Testis (tissue), 2 donors: Measurements from ENCODE around the gene MTPN.

Experiments used
- CTCF ChIP-seq, 3 experiments: fragments of 450-650 bp in 2 of 3; fragments of 200-600 bp in 1 of 3; sonication (generic) in 1 of 3; IDR thresholded peaks; one replicate each; pipeline ENCODE4 v1.5.1; 2016 to 2019; ENCODE audit warnings: antibody characterized with exemption in 3 of 3, mild to moderate bottlenecking in 2 of 3, moderate library complexity in 1 of 3
- POLR2A ChIP-seq: fragments of 450-650 bp; IDR thresholded peaks from one replicate; pipeline ENCODE4 v1.6.1; 2017; ENCODE audit warnings: antibody characterized with exemption, mild to moderate bottlenecking, moderate library complexity

GRCh38 chr7:135958173-135958572, 19.0 kb downstream of the MTPN start:
- TF ChIP-seq CTCF (IDR thresholded peaks at IDR 0.05) (no peak), POLR2A (no peak)
